WERI-Rb-1 (cell line): Measurements from ENCODE around the gene YAE1.

Source experiments
- DNase-seq: peaks from one replicate; pipeline ENCODE4 v3.0.0-alpha.2; 2020
- H3K27ac ChIP-seq: fragments of 250-450 bp; sonication (Bioruptor Pico); 2 replicates; pipeline ENCODE4 v1.5.1; 2020; ENCODE audit warnings: mild to moderate bottlenecking, moderate library complexity
- H3K27me3 ChIP-seq: fragments of 250-450 bp; sonication (Bioruptor Pico); 2 replicates; pipeline ENCODE4 v1.5.1; 2021; ENCODE audit warnings: mild to moderate bottlenecking, low read depth, moderate library complexity; ENCODE audit not compliant: insufficient read depth, severe bottlenecking
- H3K36me3 ChIP-seq: fragments of 250-450 bp; sonication (Bioruptor Pico); 2 replicates; pipeline ENCODE4 v1.5.1; 2020; ENCODE audit warnings: mild to moderate bottlenecking, moderate library complexity
- H3K4me3 ChIP-seq: 2 replicates; pipeline ENCODE4 v1.5.1; 2011; ENCODE audit warnings: low read depth, mild to moderate bottlenecking, control low read depth, low read length
- H3K9me3 ChIP-seq: fragments of 250-450 bp; sonication (Bioruptor Pico); 2 replicates; pipeline ENCODE4 v1.5.1; 2021; ENCODE audit warnings: mild to moderate bottlenecking, moderate library complexity; ENCODE audit not compliant: severe bottlenecking
- TF ChIP-seq, protein P1 (sequence below): IDR thresholded peaks from 2 replicates; pipeline ENCODE4 v1.5.1; 2011; ENCODE audit warnings: low read depth, mild to moderate bottlenecking, control low read depth, inconsistent platforms, low read length

The YAE1 gene

GRCh38 chr7:39583539-39583938 lies 17.3 kb downstream of the YAE1 start:
- DNase-seq: no peak
- Histone ChIP-seq H3K27ac (no peak overlapping the region), H3K9me3 (no peaks in the 10 kb centered on the region), H3K27me3 (no peaks in the 10 kb centered on the region), H3K36me3 (no peaks in the 10 kb centered on the region; the same call in 1 of the 2 replicates), H3K4me3 (no peak overlapping the region)
- TF ChIP-seq, protein P1, sequence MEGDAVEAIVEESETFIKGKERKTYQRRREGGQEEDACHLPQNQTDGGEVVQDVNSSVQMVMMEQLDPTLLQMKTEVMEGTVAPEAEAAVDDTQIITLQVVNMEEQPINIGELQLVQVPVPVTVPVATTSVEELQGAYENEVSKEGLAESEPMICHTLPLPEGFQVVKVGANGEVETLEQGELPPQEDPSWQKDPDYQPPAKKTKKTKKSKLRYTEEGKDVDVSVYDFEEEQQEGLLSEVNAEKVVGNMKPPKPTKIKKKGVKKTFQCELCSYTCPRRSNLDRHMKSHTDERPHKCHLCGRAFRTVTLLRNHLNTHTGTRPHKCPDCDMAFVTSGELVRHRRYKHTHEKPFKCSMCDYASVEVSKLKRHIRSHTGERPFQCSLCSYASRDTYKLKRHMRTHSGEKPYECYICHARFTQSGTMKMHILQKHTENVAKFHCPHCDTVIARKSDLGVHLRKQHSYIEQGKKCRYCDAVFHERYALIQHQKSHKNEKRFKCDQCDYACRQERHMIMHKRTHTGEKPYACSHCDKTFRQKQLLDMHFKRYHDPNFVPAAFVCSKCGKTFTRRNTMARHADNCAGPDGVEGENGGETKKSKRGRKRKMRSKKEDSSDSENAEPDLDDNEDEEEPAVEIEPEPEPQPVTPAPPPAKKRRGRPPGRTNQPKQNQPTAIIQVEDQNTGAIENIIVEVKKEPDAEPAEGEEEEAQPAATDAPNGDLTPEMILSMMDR: no peak

GRCh38 chr7:39587393-39587792 lies 21.2 kb downstream of the YAE1 start:
- Histone ChIP-seq H3K4me3 (no peak overlapping the region), H3K27me3 (no peaks in the 10 kb centered on the region), H3K27ac (no peak overlapping the region), H3K9me3 (no peaks in the 10 kb centered on the region), H3K36me3 (no peaks in the 10 kb centered on the region)
- TF ChIP-seq, protein P1: no peak
- DNase-seq: no peak

GRCh38 chr7:39588416-39588815 lies 22.2 kb downstream of the YAE1 start:
- Histone ChIP-seq H3K9me3 (no peaks in the 10 kb centered on the region), H3K4me3 (no peak overlapping the region), H3K27ac (no peak overlapping the region), H3K36me3 (no peaks in the 10 kb centered on the region), H3K27me3 (no peaks in the 10 kb centered on the region)
- TF ChIP-seq, protein P1: no peak
- no peak for DNase-seq

DNA sequence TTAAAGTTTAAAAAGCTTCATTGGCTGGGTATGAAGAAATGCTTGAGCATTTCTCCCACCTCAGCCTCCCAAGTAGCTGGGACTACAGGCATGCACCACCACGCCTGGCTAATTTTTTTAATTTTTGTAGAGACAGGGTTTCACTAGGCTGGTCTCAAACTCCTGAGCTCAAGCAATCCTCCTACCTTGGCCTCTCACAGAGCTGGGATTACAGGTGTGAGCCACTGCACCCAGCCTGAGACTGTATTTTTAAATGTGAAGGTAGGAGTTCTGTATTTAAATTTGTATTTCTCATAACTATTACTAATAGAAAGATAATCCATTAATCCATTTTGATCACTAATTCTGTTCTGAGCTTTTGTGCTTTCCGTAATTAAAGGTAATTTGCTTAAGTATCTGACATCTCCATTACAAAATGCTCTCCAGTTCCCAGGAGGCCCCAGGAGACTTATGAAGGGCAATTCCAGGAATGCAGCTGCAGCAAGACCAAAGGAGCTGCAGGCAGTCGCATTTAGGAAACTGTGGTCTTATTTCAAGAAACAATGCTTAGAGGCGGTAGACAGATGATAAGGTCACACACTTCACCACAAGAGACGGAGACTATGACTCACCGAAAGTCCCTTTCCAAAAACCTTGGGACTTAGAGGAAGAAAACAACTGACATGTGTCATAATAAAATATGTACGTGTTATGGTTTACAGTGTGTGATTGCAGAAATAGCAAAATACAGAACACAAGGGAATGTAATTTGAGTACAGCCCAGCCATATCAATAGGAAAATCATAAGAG lies 23.3 kb downstream of the YAE1 start:
- H3K27ac ChIP-seq: no peak overlapping the region
- no peaks in the 10 kb centered on the region for H3K27me3 ChIP-seq
- no peak for DNase-seq
- H3K9me3 ChIP-seq: no peaks in the 10 kb centered on the region
- no peak overlapping the region for H3K4me3 ChIP-seq
- no peaks in the 10 kb centered on the region for H3K36me3 ChIP-seq
- TF ChIP-seq, protein P1: no peak

DNA sequence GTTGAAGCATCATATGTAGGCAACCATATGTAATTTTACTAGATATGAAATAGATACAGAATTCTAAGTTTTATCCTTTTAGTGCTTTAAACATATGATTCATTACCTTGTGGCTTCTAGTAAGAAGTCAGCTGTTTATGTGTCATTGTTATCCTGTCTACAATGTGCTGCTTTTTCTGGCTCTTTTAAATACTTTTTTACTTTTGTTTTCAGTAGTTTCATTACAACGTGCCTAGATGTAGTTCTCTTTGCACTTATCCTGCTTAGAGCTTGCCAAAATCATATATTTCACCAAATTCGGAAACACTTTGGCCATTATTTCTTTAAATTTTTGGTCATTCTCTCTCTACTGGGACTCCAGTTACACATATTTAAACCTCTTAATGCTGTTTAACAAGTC lies 26.4 kb downstream of the YAE1 start:
- Histone ChIP-seq H3K27ac (no peak overlapping the region), H3K9me3 (no peaks in the 10 kb centered on the region), H3K36me3 (no peaks in the 10 kb centered on the region), H3K27me3 (no peaks in the 10 kb centered on the region), H3K4me3 (no peak overlapping the region)
- no peak for DNase-seq
- TF ChIP-seq, protein P1: no peak
